HepG2 (cell line): Measurements from ENCODE around the gene RNASE12. TPM values are rescaled to one million over a fixed set of nuclear protein-coding genes. Genes with fewer than 3 reads are reported as not detected.

ENCODE experiments used
- ATAC-seq: fragments of 200-7000 bp; cut with Tn5 transposase; 3 replicates; pipeline ENCODE4 v1.9.1; 2020; ENCODE audit warnings: mild to moderate bottlenecking, moderate library complexity
- BruUV-seq: library from RNA; stranded (reverse); fragments of 400-500 nt; replicated peaks from 2 replicates; lab custom pipeline; 2021; lab: Mats Ljungman, UMichigan
- CTCF ChIA-PET: fragments of 300-600 bp; formaldehyde crosslinking; extraction: SDS; loops from one replicate; lab custom pipeline; 2021; ENCODE audit warnings: low total read pairs, inconsistent platforms, low intra/inter-chr PET ratio; lab: Yijun Ruan, JAX
- POLR2A ChIA-PET: fragments of 350-600 bp; sonication (Branson Sonifier 250); formaldehyde crosslinking; loops from one replicate; lab custom pipeline; 2020; ENCODE audit warnings: antibody characterized with exemption, inconsistent platforms; lab: Yijun Ruan, JAX
- DNase-seq: peaks from one replicate; pipeline ENCODE4 v3.0.0-alpha.2; 2015; ENCODE audit warnings: low spot score
- FAIRE-seq: peaks from 3 replicates; lab custom pipeline; 2011; peaks lifted over from hg19 to GRCh38; lab: Jason Lieb, UNC
- H2AFZ ChIP-seq: one replicate; pipeline ENCODE4 v1.6.1; 2011; ENCODE audit warnings: low read length, inconsistent platforms
- H3K27ac ChIP-seq: fragments of 300-600 bp; 3 replicates; pipeline ENCODE4 v1.8.0; 2011; ENCODE audit warnings: mixed run types, mild to moderate bottlenecking, mixed read lengths, low read length, inconsistent platforms; ENCODE audit not compliant: insufficient read depth; ENCODE audit errors: extremely low read length
- H3K27me3 ChIP-seq, 2 experiments: fragments of 200-600 bp in 1 of 2; 2 replicates in 1 of 2; 3 replicates in 1 of 2; pipeline versions ENCODE4 v1.6.0 to v1.8.0; 2011; ENCODE audit warnings: low read length in 2 of 2, mild to moderate bottlenecking in 2 of 2, moderate library complexity in 2 of 2, inconsistent platforms in 1 of 2; ENCODE audit not compliant: insufficient read depth in 2 of 2, control insufficient read depth in 1 of 2
- H3K36me3 ChIP-seq, 2 experiments: fragments of 200-600 bp in 1 of 2; replicated peaks in 1 of 2; 2 replicates in 1 of 2; 3 replicates in 1 of 2; pipeline versions ENCODE4 v1.5.1 to v1.8.0; 2011; ENCODE audit warnings: low read length in 2 of 2, inconsistent platforms in 1 of 2; ENCODE audit not compliant: insufficient read depth in 2 of 2, control insufficient read depth in 1 of 2
- H3K4me1 ChIP-seq: 2 replicates; pipeline ENCODE4 v1.5.1; 2012; ENCODE audit warnings: low read length, inconsistent platforms; ENCODE audit not compliant: insufficient read depth
- H3K4me2 ChIP-seq: 2 replicates; pipeline ENCODE4 v1.6.0; 2011; ENCODE audit warnings: low read depth, low read length, inconsistent platforms
- H3K4me3 ChIP-seq, 3 experiments: fragments of 200-600 bp in 1 of 3; sonication (generic), shearing (Covaris generic) in 1 of 3; replicated peaks in 1 of 3; 2 replicates each; pipeline ENCODE4 v1.5.1; 2011 to 2016; ENCODE audit warnings: low read length in 3 of 3, inconsistent platforms in 2 of 3, low read depth in 2 of 3, mild to moderate bottlenecking in 2 of 3, control low read depth in 1 of 3, mixed read lengths in 1 of 3; ENCODE audit not compliant: insufficient read depth in 1 of 3
- H3K79me2 ChIP-seq: one replicate; pipeline ENCODE4 v1.6.1; 2011; ENCODE audit warnings: low read length, inconsistent platforms; ENCODE audit not compliant: insufficient read depth
- H3K9ac ChIP-seq: 2 replicates; pipeline ENCODE4 v1.6.0; 2011; ENCODE audit warnings: mild to moderate bottlenecking, low read depth, low read length, inconsistent platforms; ENCODE audit not compliant: insufficient read depth
- H3K9me3 ChIP-seq: 2 replicates; pipeline ENCODE4 v1.5.1; 2012; ENCODE audit warnings: mild to moderate bottlenecking, low read length
- H4K20me1 ChIP-seq: 2 replicates; pipeline ENCODE4 v1.6.0; 2011; ENCODE audit warnings: inconsistent platforms, mild to moderate bottlenecking, low read length, moderate library complexity; ENCODE audit not compliant: insufficient read depth
- FOXA1 ChIP-seq, 2 experiments: fragments of 450-650 bp in 1 of 2; sonication (generic) in 1 of 2; formaldehyde crosslinking in 1 of 2; IDR thresholded peaks; 2 replicates each; pipeline versions ENCODE4 v1.4.0 to v1.6.1; 2016 to 2020; ENCODE audit warnings: missing genetic modification reagents in 1 of 2
- FOXA3 ChIP-seq: IDR thresholded peaks from 2 replicates; pipeline ENCODE4 v1.6.1; 2016; ENCODE audit warnings: missing genetic modification reagents, missing compliant biosample characterization
- HDAC1 ChIP-seq: sonication (generic); formaldehyde crosslinking; IDR thresholded peaks from 2 replicates; pipeline ENCODE4 v1.5.1; 2020; ENCODE audit warnings: mild to moderate bottlenecking, missing genetic modification reagents
- KLF6 ChIP-seq: IDR thresholded peaks from 2 replicates; pipeline ENCODE4 v1.8.0; 2016; ENCODE audit warnings: missing biosample characterization, missing genetic modification reagents
- MXD4 ChIP-seq: IDR thresholded peaks from 2 replicates; pipeline ENCODE4 v1.6.1; 2016; ENCODE audit warnings: mild to moderate bottlenecking, missing biosample characterization, missing genetic modification reagents
- ZNF460 ChIP-seq: sonication (generic); formaldehyde crosslinking; IDR thresholded peaks from 2 replicates; pipeline ENCODE4 v1.5.1; 2020; ENCODE audit warnings: missing genetic modification reagents, mild to moderate bottlenecking, borderline replicate concordance
- ZNF510 ChIP-seq: sonication (generic); formaldehyde crosslinking; IDR thresholded peaks from 2 replicates; pipeline ENCODE4 v1.4.0; 2020; ENCODE audit warnings: low read depth, mild to moderate bottlenecking, missing genetic modification reagents
- ZNF563 ChIP-seq: sonication (generic); formaldehyde crosslinking; IDR thresholded peaks from 2 replicates; pipeline ENCODE4 v1.8.0; 2022; ENCODE audit warnings: mild to moderate bottlenecking, moderate library complexity, missing genetic modification reagents
- ZNF644 ChIP-seq: IDR thresholded peaks from 2 replicates; pipeline ENCODE4 v1.6.1; 2016; ENCODE audit warnings: low read depth
- ZNF7 ChIP-seq: IDR thresholded peaks from 2 replicates; pipeline ENCODE4 v1.6.1; 2016; ENCODE audit warnings: missing biosample characterization, missing genetic modification reagents
- ZNF777 ChIP-seq: sonication (generic); formaldehyde crosslinking; IDR thresholded peaks from 2 replicates; pipeline ENCODE4 v1.4.0; 2020; ENCODE audit warnings: missing genetic modification reagents
- ZNF792 ChIP-seq: IDR thresholded peaks from 2 replicates; pipeline ENCODE4 v1.6.1; 2016
- WGBS: methylation state at CpG from one replicate; pipeline ENCODE4 v1.1.6; 2017; ENCODE audit warnings: low lambda C conversion rate; 5-methylcytosine and 5-hydroxymethylcytosine counted together
- in situ Hi-C: cut with HindIII; loops from 2 replicates; pipeline ENCODE4 v1.10.0; 2017; ENCODE audit warnings: low pct_unique_long_range_greater_than_20kb; ENCODE audit not compliant: extremely low pct_ligation_motif_present
- intact Hi-C: fragments of 100-400 bp; cut with micrococcal nuclease; formaldehyde crosslinking; loops from one replicate; pipeline ENCODE4 v1.10.0; 2022; ENCODE audit not compliant: unreplicated experiment
- polyA plus RNA-seq, 8 experiments: library from polyadenylated mRNA; depleted of rRNA in 3 of 8; stranded (reverse) in 7 of 8; unstranded in 1 of 8; fragments of >200 nt; fragmentation: Illumina TruSeq in 4 of 8; extraction: Trizol in 4 of 8; gene quantifications; 2 replicates each; pipeline versions ENCODE4 v1.2.1 to v1.2.3, GENCODE V29; 2011 to 2016; ENCODE audit warnings: low read depth in 4 of 8, missing spikeins in 1 of 8, mixed read lengths in 1 of 8; ENCODE audit not compliant: insufficient read depth in 1 of 8
- total RNA-seq, 5 experiments: library from RNA; depleted of rRNA; stranded (reverse); fragments of >200 nt; fragmentation: Illumina TruSeq; extraction: Trizol; gene quantifications; 2 replicates each; pipeline ENCODE4 v1.2.3, GENCODE V29; 2016; ENCODE audit warnings: low read depth in 1 of 5
- TF ChIP-seq, protein P1 (sequence below): sonication (generic); formaldehyde crosslinking; IDR thresholded peaks from 2 replicates; pipeline ENCODE4 v1.4.0; 2020; ENCODE audit warnings: missing genetic modification reagents
- TF ChIP-seq, protein P2 (sequence below): sonication (generic); formaldehyde crosslinking; conservative IDR thresholded peaks from 2 replicates; pipeline ENCODE4 v1.4.0; 2020; ENCODE audit warnings: mild to moderate bottlenecking, missing genetic modification reagents, moderate library complexity
- TF ChIP-seq, protein P3 (sequence below), 2 experiments: fragments of 450-650 bp in 1 of 2; sonication (generic) in 1 of 2; formaldehyde crosslinking; IDR thresholded peaks; 2 replicates each; pipeline versions ENCODE4 v1.5.0 to v1.8.0; 2020 to 2022; ENCODE audit warnings: mild to moderate bottlenecking in 1 of 2, missing genetic modification reagents in 1 of 2

RNASE12 gene
- total and polyA plus RNA-seq, 2 of the 13 experiments (the other 11 are each of a cell fraction or from before 2014, with no cell fraction given), result not detected

DNA sequence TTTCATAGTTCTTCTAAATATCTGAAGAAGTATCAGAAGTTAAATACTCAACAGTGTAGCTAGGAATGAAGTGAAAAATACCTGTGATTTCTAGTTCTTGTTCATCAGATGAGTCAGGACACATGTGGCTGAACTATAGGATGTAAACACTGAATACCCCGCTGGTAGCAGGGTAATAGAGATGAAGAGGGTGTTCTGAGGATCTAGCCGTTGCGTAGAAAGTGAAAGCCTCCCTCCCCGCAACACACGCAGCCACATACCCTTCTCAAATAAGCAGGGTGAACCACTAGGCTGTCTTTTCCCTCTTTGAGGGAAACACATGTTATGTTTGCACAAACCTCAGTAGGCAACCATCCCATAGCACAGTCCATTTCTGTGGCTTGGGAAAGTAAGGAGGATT, 16.4 kb upstream of the RNASE12 start (continued):
- TF ChIP-seq, protein P1, sequence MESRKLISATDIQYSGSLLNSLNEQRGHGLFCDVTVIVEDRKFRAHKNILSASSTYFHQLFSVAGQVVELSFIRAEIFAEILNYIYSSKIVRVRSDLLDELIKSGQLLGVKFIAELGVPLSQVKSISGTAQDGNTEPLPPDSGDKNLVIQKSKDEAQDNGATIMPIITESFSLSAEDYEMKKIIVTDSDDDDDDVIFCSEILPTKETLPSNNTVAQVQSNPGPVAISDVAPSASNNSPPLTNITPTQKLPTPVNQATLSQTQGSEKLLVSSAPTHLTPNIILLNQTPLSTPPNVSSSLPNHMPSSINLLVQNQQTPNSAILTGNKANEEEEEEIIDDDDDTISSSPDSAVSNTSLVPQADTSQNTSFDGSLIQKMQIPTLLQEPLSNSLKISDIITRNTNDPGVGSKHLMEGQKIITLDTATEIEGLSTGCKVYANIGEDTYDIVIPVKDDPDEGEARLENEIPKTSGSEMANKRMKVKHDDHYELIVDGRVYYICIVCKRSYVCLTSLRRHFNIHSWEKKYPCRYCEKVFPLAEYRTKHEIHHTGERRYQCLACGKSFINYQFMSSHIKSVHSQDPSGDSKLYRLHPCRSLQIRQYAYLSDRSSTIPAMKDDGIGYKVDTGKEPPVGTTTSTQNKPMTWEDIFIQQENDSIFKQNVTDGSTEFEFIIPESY (CRISPR knock-in tag), result no peak
- TF ChIP-seq ZNF792 (CRISPR knock-in tag) (no peak), KLF6 (CRISPR knock-in tag) (no peak), ZNF460 (CRISPR knock-in tag) (no peak), FOXA1 (IDR thresholded peaks at IDR 0.05) (no peak), FOXA1 (CRISPR knock-in tag; IDR thresholded peaks at IDR 0.05) (no peak), HDAC1 (CRISPR knock-in tag) (no peak), ZNF563 (CRISPR knock-in tag) (no peak)

DNA sequence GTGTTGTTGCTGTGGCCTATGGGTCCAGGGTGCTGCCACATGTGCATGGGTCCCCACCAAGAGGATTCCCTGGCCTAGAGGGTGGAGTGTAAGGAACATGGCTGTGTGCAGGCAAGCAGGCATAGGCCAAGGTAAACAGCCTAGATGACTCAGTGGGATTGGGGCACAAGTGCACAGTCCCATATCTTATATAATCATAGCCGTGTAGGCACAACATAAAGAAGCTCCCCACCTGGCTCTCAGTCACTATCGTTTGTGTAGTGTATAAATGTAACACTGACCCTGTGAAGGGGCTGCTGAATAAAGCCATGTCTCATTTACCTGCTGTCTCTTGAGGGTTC, 15.7 kb upstream of the RNASE12 start:
- ATAC-seq (peak; percentile 39), FAIRE-seq (no peak), DNase-seq (no peak)
- Histone ChIP-seq H3K9ac (peak overlapping the region; percentile 35), H3K4me3 (peak overlapping the region; percentile 25 to 59 (median 33)), H3K4me1 (peaks cover 56% of the 10 kb centered on the region), H4K20me1 (no peaks in the 10 kb centered on the region), H3K4me2 (peak overlapping the region; percentile 86), H3K27ac (no peak overlapping the region), H3K27me3 (no peaks in the 10 kb centered on the region; a peak in 1 of 5 replicates), H2AFZ (peak overlapping the region; percentile 47), H3K36me3 (no peaks in the 10 kb centered on the region), H3K9me3 (no peaks in the 10 kb centered on the region), H3K79me2 (no peaks in the 10 kb centered on the region)
- intact Hi-C loops, result loop anchor here (1.0 to 5.0 kb wide), 6 partner anchors 76 to 280 kb away; partner anchors contain the start of gene PIP4P1
- WGBS, result 0% methylated on average over 2 of the region's 2 CpGs
- POLR2A ChIA-PET, result interaction anchor here (0.7 to 1.7 kb wide), 3 partner anchors 81 to 264 kb away, joined by 3 to 6 read pairs (median 5); partner anchors contain the start of genes PARP2 and TEP1
- CTCF ChIA-PET, result interaction anchor here (1.2 to 1.8 kb wide), 3 partner anchors 75 to 280 kb away, joined by 4 to 21 read pairs (median 4); no protein-coding TSS in a partner anchor
- BruUV-seq, result no TSS peak
- in situ Hi-C loops, result loop anchor here (5.0 to 25.0 kb wide), 3 partner anchors 75 to 280 kb away; partner anchors contain the start of genes APEX1, OSGEP, PIP4P1 and PNP
- TF ChIP-seq ZNF510 (no peak), ZNF644 (peak; percentile 68; the same call in 1 of the 2 replicates), ZNF7 (CRISPR knock-in tag) (peak; percentile 65; the same call in 1 of the 2 replicates), ZNF777 (CRISPR knock-in tag) (0 out of 2 replicates have a peak, but pooled peaks have one; percentile 1), FOXA3 (CRISPR knock-in tag) (peak; percentile 80), MXD4 (CRISPR knock-in tag) (no peak)
- TF ChIP-seq, protein P2, sequence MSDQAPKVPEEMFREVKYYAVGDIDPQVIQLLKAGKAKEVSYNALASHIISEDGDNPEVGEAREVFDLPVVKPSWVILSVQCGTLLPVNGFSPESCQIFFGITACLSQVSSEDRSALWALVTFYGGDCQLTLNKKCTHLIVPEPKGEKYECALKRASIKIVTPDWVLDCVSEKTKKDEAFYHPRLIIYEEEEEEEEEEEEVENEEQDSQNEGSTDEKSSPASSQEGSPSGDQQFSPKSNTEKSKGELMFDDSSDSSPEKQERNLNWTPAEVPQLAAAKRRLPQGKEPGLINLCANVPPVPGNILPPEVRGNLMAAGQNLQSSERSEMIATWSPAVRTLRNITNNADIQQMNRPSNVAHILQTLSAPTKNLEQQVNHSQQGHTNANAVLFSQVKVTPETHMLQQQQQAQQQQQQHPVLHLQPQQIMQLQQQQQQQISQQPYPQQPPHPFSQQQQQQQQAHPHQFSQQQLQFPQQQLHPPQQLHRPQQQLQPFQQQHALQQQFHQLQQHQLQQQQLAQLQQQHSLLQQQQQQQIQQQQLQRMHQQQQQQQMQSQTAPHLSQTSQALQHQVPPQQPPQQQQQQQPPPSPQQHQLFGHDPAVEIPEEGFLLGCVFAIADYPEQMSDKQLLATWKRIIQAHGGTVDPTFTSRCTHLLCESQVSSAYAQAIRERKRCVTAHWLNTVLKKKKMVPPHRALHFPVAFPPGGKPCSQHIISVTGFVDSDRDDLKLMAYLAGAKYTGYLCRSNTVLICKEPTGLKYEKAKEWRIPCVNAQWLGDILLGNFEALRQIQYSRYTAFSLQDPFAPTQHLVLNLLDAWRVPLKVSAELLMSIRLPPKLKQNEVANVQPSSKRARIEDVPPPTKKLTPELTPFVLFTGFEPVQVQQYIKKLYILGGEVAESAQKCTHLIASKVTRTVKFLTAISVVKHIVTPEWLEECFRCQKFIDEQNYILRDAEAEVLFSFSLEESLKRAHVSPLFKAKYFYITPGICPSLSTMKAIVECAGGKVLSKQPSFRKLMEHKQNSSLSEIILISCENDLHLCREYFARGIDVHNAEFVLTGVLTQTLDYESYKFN, result no peak; the same call in 1 of the 2 replicates
- TF ChIP-seq, protein P3, sequence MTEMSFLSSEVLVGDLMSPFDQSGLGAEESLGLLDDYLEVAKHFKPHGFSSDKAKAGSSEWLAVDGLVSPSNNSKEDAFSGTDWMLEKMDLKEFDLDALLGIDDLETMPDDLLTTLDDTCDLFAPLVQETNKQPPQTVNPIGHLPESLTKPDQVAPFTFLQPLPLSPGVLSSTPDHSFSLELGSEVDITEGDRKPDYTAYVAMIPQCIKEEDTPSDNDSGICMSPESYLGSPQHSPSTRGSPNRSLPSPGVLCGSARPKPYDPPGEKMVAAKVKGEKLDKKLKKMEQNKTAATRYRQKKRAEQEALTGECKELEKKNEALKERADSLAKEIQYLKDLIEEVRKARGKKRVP (CRISPR knock-in tag; IDR thresholded peaks at IDR 0.05), result peak in 1 of 2 experiments; percentile 41; a peak in 1 of 4 replicates
